ENCODE results near the gene PKP1.
"Not testable (repeated sequence)": the region's sequence is repeated elsewhere in the genome, so short reads cannot be mapped to it uniquely, and the experiment has no call there.

PKP1 gene, protein sequence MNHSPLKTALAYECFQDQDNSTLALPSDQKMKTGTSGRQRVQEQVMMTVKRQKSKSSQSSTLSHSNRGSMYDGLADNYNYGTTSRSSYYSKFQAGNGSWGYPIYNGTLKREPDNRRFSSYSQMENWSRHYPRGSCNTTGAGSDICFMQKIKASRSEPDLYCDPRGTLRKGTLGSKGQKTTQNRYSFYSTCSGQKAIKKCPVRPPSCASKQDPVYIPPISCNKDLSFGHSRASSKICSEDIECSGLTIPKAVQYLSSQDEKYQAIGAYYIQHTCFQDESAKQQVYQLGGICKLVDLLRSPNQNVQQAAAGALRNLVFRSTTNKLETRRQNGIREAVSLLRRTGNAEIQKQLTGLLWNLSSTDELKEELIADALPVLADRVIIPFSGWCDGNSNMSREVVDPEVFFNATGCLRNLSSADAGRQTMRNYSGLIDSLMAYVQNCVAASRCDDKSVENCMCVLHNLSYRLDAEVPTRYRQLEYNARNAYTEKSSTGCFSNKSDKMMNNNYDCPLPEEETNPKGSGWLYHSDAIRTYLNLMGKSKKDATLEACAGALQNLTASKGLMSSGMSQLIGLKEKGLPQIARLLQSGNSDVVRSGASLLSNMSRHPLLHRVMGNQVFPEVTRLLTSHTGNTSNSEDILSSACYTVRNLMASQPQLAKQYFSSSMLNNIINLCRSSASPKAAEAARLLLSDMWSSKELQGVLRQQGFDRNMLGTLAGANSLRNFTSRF

DNA sequence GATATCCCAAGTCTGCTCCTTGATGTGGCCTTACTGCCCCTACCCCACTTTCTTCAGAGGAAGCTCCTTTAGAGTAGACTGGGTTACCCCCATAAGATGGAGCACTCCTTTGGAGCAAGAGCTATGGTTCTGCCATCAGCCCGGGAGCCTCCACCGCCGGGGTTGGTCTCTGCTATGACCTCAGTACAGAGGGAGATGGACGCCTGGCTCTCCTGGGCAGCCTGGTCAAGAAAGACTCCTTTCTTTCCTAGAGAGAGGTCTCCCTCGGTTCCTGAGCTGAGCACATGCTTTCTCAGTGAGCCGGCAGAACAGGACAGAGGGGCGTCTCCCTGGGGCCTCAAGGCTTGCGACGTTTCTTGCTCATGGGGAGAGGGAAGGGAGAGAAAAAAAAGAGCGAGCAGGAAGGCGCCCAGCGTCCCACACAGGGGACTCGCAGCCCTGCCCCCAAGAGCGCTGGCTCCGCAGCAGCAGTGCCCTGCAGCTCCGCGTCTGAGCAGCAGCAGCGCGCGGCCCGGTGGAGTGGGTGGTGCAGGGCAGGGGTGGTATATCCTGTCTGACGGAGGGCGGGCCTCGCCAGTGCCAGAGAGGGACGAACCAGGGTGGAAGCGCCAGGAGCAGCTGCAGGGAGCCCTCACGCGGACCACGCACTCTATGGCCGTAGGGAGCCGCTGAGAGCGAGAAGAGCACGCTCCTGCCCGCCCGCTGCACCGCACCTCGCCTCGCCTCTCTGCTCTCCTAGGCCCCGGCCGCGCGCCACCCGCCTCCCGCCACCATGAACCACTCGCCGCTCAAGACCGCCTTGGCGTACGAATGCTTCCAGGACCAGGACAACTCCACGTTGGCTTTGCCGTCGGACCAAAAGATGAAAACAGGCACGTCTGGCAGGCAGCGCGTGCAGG is at the start of gene PKP1:
Gene PKP1 (plus strand): TSS at position 576 of the 899 bp plus-strand sequence. CDS start 197 bp downstream, at position 773.
- DNase-seq (ENCODE audit: low spot score): peak; percentile 33

DNA sequence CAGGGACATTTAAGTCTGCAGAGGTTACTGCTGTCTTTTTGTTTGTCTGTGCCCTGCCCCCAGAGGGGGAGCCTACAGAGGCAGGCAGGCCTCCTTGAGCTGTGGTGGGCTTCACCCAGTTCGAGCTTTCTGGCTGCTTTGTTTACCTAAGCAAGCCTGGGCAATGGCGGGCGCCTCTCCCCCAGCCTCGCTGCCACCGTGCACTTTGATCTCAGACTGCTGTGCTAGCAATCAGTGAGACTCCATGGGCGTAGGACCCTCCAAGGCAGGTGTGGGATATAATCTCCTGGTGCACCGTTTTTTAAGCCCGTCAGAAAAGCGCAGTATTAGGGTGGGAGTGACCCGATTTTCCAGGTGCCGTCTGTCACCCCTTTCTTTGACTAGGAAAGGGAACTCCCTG is 43.7 kb upstream of the PKP1 start:
- not testable (repeated sequence) for DNase-seq (ENCODE audit: low spot score)

DNA sequence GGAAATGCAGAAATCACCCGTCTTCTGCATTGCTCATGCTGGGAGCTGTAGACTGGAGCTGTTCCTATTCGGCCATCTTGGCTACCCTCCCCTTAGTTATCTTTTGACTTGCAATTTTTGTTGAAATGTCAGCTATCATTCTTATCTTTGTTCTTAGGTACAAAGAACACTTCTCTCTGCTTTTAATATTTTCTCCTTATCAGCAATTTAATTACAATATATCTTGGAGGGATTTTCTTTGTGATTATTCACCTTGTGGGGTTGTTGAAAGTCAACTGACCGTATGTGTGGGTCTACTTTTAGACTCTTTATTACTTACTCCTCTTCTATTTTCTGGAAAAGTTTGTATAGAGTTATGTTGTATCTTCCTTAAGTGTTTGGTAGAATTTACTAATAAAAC is 43.1 kb upstream of the PKP1 start:
- DNase-seq (ENCODE audit: low spot score): no peak

DNA sequence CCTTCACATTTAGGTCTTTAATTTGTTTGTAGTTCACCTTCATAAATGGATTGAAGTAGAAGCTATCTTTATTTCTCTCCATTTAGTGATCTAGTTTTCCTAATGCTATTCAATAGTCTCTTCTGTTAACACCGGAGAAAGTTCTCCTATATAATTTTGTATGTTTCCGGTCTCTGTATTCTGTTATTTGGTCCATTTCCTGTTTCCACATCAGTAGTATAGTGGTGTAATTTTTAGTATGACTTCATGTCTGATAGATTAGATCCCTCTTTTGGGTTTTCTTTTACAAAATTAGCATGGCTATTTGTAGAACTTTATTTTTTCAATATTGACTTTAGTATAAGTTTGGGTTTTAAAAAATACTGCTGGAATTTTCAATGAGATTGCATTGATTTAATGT is 41.6 kb upstream of the PKP1 start:
- no peak for DNase-seq (ENCODE audit: low spot score)

DNA sequence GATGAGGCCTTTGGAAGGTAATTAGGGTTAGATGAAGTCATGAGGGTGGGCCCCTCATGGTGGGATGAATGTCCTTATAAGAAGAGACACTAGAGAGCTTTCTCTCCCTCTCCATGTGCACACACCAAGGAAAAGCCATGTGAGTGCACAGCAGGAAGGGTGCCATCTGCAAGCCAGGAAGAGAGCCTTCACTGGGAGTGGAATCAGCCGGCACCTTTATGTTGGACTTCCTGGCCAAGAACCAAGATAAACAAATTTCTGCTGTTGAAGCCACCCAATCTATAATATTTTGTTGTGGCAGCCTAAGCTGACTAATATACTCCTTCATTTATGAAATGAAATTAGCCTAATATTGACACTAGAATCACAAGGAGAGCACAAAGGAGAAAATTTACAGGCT is 38.2 kb upstream of the PKP1 start:
- no peak for DNase-seq (ENCODE audit: low spot score)

DNA sequence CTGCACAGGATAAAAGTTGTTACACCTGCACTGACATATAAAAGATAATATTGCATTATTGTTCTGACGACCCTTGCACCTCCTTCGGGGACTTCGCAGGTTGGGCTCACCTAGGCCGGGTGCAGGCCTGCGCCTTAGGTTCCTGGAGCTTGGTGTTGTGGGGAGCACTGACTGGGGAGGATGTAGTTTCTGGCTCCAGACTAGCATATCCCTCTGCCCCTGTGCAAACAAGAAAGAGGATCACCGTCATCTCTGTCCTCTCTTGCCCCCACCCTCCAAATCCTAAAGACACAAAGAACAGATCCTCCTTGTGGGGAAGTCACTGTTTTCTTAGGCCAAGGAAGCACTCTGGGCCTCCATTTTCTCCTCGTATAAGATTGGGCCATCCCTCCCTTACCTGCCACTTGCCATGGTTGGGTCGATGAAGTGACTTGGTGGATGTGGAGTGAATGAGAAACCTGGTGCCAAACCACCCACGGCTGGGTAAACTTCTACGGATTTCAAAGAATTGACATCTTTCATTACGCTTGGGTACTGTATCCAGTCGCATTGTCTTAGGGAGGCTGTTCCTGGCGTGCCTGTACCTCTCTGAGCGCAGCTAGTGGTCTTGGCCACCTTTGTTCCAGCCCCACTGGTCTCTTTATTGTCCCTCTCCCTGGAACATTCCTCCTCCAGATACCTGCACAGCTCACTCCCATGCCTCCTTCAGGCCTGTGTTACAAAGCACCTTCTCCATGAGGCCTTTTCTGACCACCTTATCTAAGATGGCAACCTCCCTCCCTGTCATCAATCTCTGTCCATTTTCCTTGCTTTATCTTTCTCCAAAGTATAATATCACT is 34.4 kb upstream of the PKP1 start:
- DNase-seq (ENCODE audit: low spot score): no peak

DNA sequence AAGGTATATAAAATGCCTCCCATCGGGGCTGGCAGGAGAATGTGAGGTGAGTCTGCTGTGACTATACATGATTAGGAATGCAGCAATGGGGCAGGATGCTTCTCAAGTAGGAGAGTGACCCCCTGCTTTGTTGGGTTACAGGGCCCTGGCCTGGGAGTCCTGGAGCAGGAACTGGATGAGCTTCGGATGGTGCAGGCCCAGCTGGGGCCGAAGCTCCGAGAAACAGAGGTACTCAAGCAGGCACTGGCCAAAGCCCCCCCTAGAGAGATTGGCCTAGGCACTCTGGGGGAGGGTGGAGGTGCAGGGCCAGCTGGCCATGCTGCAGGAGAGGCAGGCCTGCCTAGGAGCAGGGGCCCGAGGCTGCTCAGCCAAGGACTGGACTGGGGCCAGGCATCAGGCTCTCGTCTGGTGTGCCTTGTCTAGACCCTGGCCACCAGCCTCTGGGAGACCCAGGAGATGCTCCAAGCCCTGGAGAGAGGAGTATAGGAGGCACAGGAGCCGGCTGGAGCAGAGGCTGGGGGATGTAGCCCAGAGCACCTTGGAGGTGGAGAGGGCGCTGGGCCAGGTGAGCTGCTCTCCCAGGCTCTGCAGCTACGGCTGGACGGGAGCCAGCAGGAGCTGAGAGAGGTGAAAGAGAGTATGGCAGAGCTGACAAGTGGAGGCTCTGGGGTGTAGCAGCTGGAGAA is 32.8 kb upstream of the PKP1 start:
- DNase-seq (ENCODE audit: low spot score): no peak

DNA sequence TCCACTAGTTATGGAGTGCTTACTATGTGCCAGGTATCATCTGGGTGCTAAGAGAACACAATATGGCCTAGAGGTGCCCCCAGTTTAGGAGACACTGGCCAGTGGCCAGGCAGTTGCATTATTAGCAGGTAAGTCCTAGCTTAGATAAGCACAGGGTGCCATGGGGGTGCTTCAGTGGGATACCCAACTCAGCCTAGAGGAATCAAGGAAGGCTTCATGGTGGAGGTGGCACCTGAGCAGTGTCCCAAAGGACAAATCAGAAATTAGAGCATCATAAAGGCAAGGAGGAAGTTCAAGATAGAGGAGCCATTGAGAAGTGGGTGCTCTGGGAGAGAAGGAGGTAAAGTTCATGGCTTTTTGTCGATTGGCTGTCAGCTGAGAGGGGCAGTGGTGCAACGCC is 31.9 kb upstream of the PKP1 start:
- no peak for DNase-seq (ENCODE audit: low spot score)

DNA sequence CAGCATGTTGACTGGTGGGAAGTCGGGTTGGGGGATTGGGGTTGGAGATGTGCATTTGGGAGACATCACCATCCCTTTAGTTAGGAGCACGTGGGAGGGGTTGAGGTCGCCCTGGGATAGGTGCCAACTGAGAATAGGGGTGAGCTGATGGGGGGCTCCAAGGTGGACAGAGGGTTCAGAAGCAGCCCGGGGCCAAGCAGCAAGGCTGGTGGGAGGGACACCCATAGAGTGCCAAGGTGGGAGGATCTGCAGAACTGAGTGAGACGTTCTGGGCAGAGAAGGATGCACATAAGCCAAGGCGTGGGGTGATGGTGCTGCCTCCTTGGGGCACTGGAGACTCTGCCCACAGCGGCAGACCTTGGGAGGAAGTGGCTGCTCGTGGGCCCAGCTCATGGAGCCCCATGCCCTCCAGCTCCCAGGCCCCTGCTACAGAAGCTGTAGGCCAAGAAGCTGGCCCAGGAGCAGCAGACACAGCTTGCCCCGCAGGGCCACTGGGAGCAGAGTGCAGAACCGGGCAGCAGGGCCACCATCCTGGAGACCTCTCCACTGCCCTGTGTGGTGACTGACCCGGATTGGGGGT is 31.4 kb upstream of the PKP1 start:
- no peak for DNase-seq (ENCODE audit: low spot score)

DNA sequence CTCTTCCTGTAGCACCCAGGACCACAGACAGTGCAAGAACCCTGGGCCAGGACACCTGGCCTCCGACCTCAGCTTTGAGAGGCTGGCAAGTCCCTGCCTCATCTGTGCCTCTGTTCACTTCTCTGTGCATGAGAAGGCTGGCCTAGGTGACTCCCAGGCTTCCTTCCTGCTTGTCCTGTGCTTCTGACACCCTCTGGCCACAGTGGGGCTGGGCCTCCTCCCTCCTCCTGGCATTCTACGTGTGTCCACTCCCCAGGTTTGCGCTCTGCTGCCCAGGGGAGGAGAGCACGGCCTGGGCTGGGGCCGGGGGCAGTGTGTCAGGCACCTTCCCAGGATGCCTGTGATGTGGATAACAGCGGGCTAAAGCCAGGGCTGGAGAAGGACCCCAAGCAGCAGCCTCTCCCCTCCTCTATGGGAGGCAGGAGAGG is 30.3 kb upstream of the PKP1 start:
- DNase-seq (ENCODE audit: low spot score): no peak

DNA sequence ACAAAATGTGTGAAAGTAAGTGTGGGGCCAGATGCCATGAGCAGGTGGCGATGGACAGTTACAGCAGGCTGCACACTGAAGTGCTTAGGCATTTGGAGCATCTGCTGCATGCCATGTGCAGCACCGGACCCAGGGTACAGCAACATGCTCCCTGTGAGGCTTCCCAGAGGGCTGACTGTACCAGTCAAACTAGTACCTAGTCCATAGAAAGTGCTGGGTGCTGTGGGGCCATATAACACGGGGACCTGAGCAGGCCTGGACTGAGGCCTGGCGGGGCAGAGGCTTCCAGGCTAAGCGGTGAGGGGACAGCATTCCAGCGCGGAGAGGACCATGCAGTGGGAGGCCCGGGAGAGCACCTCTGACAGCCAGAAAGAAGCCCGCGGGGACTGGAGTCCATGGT is 29.9 kb upstream of the PKP1 start:
- DNase-seq (ENCODE audit: low spot score): no peak

DNA sequence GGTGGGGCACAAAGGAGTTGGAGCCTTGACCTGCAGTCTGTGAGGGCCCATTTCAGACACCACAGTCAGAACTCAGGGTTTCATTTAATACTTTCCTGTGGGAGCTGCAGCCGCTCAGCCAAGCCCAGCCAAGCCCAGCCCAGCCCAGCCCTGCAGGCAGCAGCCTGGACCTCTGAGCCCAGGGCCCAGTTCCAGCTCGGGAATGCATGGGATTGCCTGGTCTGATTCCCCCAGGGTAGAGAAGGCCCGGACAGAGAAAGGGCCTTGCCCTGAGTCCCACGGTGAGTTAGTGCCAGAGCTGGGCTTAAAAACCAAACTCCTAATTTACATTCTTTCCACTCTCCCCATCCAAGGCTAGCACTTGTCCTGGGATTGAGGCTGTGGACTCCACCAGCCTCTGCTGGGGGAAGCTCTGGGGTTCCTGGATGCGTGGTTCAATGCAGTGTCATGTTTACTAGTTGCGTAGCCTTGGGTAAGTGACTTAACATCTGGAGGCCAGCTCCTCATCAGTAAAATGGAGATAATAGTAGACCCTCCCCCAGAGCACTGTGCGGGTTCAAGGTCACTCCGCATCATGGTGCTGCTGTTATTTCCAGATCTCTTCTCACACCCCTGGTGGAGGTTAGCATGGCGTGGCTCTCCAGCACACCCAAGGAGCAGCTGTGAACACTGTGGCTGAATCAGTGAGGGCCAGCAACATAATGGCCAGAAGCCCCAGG is 29.2 kb upstream of the PKP1 start:
- no peak for DNase-seq (ENCODE audit: low spot score)

DNA sequence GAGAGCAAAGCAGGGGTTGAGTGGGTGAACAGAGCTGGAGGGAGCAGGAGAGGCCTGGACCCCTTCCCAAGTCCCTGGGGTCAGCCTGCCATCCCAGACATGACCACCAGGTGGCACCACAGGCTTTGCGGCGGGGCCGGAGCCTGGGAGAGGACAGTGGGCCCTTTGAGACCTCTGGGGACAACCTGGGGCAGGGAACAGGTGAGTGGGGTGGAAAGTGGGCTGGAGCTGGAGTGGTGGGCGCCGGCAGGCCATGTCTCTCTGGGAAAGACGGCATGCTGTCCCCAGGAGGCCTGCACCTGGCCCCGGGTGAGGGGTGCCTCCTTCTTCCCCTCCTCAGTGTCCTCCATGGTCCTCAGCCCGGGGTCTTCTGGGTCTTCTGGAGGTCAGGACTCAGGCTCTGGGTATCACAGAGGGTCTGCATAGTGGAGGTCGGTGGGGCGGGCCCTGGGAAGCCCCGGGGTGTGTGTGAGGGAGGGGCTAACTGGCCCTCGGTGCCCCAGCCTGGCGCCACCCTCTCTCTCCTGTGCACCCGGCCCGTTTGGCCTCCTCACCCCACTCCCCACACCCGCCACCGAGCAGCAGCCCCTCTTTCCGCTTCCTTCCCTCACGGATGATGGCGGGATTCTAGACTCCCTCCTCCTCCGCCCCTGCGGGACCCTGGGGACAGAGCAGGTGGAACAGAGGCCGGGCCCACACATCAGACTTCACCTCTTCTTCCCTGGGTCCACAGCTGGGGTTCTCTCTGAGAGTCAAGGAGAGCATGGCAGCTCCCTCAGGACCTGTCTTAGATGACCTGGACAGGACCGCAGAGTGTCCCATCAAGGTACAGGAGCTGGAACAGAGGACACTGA is 28.5 kb upstream of the PKP1 start:
- DNase-seq (ENCODE audit: low spot score): peak; percentile 77

DNA sequence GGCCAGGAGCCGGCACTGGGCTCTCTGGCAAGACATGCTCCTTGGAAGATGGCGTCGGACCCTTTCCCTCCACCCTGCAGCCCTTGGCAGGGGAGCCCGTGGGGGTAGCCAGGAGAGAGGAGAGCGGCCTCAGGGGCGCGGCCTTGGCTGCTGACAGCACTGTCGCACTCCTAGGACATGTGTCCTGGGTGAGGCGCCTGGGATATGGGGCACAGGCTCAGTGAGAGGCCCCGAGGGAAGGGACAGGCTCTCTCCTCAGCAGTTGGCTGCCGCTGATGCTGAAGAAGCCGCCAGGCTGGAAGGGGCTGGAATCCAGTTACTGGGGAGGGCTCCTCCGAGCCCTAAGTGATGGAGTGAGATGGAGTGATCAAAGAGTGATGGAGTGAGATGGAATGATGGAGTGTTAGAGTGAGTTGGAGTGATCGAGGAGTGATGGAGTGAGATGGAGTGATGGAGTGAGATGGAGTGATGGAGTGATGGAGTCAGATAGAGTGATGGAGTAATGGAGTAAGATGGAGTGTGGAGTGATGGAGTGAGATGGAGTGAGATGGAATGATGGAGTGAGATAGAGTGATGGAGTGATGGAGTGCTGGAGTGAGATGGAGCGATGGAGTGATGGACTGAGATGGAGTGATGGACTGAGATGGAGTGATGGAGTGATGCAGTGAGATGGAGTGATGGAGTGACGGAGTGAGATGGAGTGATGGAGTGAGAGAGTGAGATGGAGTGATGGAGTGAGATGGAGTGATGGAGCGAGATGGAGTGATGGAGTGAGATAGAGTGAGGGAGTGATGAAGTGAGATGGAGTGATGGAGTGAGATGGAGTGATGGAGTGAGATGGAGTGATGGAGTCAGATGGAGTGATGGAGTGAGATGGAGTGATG is 27.6 kb upstream of the PKP1 start:
- DNase-seq (ENCODE audit: low spot score): no peak

DNA sequence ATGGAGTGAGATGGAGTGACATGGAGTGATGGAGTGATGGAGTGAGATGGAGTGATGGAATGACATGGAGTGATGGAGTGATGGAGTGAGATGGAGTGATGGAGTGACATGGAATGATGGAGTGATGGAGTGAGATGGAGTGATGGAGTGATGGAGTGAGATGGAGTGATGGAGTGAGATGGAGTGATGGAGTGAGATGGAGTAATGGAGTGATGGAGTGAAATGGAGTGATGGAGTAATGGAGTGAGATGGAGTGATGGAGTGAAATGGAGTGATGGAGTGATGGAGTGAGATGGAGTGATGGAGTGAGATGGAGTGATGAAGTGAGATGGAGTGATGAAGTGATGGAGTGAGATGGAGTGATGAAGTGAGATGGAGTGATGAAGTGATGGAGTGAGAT is 25.2 kb upstream of the PKP1 start:
- DNase-seq (ENCODE audit: low spot score): not testable (repeated sequence)

DNA sequence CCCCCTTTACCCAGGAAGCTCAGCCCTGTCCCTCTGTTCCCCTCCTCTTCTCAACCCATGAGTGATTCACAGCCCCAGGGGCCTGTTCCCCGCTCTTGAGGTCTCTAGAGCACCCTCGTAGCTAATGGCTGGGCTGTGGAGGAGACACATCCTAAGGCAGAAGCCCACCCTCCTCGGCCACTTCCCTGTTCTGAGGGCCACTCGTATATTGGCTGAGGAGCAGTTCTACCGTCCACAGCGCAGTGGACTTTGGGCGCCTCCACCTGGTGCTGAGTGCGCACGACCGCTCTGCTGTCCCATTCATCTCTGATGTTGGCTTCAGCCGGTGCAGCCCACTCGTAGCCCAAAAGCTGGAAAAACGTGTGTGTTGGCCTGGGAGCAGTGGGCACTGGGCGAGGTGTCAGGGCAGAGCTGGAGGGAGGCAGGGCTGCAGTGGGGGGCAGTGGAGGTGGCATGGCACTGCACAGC is 24.5 kb upstream of the PKP1 start:
- no peak for DNase-seq (ENCODE audit: low spot score)

DNA sequence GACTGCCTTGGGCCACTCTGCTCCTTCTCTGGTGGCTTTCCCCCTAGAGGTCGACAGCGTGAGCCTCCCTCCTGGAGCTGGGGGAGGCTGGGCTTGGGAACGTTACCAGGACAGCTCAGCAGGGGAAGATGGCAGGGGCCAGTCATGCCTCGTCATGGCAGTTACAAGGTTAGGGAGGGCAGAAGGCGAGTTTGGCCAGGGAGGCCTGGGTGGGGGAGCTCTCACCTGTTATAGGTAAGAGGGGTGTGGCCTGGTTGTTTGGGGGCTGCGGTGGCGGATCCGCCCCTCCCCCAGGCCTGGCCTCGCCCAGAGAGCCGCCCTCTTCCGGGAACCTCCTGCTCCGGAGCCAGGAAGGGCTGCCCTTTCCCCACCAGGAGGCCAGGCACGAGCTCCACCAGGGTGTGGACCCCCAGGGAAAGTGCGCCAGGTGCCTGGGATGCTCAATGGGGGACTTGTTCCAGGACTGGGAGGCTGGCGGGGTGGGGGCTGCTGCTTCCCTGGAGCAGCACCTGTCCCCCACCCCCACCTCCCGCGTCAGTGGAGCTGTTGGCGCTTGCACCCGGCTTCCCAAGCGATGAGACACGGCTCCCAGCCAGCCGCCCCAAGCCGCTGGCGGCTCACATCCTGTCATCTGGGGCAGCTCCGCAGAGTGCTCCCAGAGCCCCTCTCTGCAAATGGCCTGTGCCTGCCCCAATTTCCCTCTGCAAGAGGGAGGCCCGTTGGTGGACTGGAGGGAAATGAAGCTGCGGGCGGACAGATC is 23.6 kb upstream of the PKP1 start:
- DNase-seq (ENCODE audit: low spot score): peak; percentile 57
